ENCODE results near the gene SEMA4G.
"Not testable (repeated sequence)": the region's sequence is repeated elsewhere in the genome, so short reads cannot be mapped to it uniquely, and the experiment has no call there.

The SEMA4G gene

GRCh38 chr10:100972904-100973535, 3.7 kb downstream of the SEMA4G start:
- Histone ChIP-seq H3K27me3 (ENCODE audit: control insufficient read depth, insufficient read depth, low read length) (peaks cover 7% of the 10 kb centered on the region), H3K4me3 (ENCODE audit: low read depth, low read length) (no peak overlapping the region), H3K9me3 (ENCODE audit: control insufficient read depth, insufficient read depth, low read length) (no peaks in the 10 kb centered on the region), H3K9ac (ENCODE audit: low read depth, low read length) (no peak overlapping the region), H3K36me3 (ENCODE audit: control insufficient read depth, insufficient read depth, low read length) (peaks cover 4% of the 10 kb centered on the region), H3K4me1 (ENCODE audit: control insufficient read depth, insufficient read depth, low read length) (peaks cover 9% of the 10 kb centered on the region)

- not testable (repeated sequence) for H3K4me3 ChIP-seq (ENCODE audit: low read depth, low read length); H3K4me1 ChIP-seq (ENCODE audit: control insufficient read depth, insufficient read depth, low read length); H3K9me3 ChIP-seq (ENCODE audit: control insufficient read depth, insufficient read depth, low read length); H3K27me3 ChIP-seq (ENCODE audit: control insufficient read depth, insufficient read depth, low read length); H3K9ac ChIP-seq (ENCODE audit: low read depth, low read length)
- H3K36me3 ChIP-seq (ENCODE audit: control insufficient read depth, insufficient read depth, low read length): peaks cover 11% of the 10 kb centered on the region
These were observed 6.1 kb downstream of the SEMA4G start for GRCh38 chr10:100975397-100975796.

GRCh38 chr10:100976906-100977305, 7.6 kb downstream of the SEMA4G start:
- no peaks in the 10 kb centered on the region for H3K4me1 ChIP-seq (ENCODE audit: control insufficient read depth, insufficient read depth, low read length)
- H3K4me3 ChIP-seq (ENCODE audit: low read depth, low read length): no peak overlapping the region
- peaks cover 16% of the 10 kb centered on the region for H3K36me3 ChIP-seq (ENCODE audit: control insufficient read depth, insufficient read depth, low read length)

GRCh38 chr10:100977436-100977835, 8.1 kb downstream of the SEMA4G start:
- no peak overlapping the region for H3K4me3 ChIP-seq (ENCODE audit: low read depth, low read length)
- H3K27me3 ChIP-seq (ENCODE audit: control insufficient read depth, insufficient read depth, low read length): no peaks in the 10 kb centered on the region
- H3K36me3 ChIP-seq (ENCODE audit: control insufficient read depth, insufficient read depth, low read length): peaks cover 16% of the 10 kb centered on the region
- H3K9ac ChIP-seq (ENCODE audit: low read depth, low read length): no peak overlapping the region
- no peaks in the 10 kb centered on the region for H3K4me1 ChIP-seq (ENCODE audit: control insufficient read depth, insufficient read depth, low read length)
- no peaks in the 10 kb centered on the region for H3K9me3 ChIP-seq (ENCODE audit: control insufficient read depth, insufficient read depth, low read length)

More at GRCh38 chr10:100976906-100977305, 7.6 kb downstream of the SEMA4G start:
- H3K9me3 ChIP-seq (ENCODE audit: control insufficient read depth, insufficient read depth, low read length): no peaks in the 10 kb centered on the region
- no peak overlapping the region for H3K9ac ChIP-seq (ENCODE audit: low read depth, low read length)
- no peaks in the 10 kb centered on the region for H3K27me3 ChIP-seq (ENCODE audit: control insufficient read depth, insufficient read depth, low read length)

- no peaks in the 10 kb centered on the region for H3K4me1 ChIP-seq (ENCODE audit: control insufficient read depth, insufficient read depth, low read length)
- peaks cover 16% of the 10 kb centered on the region for H3K36me3 ChIP-seq (ENCODE audit: control insufficient read depth, insufficient read depth, low read length)
- no peak overlapping the region for H3K4me3 ChIP-seq (ENCODE audit: low read depth, low read length)
- no peak overlapping the region for H3K9ac ChIP-seq (ENCODE audit: low read depth, low read length)
- H3K27me3 ChIP-seq (ENCODE audit: control insufficient read depth, insufficient read depth, low read length): no peaks in the 10 kb centered on the region
- H3K9me3 ChIP-seq (ENCODE audit: control insufficient read depth, insufficient read depth, low read length): no peaks in the 10 kb centered on the region
These were observed 9.0 kb downstream of the SEMA4G start for GRCh38 chr10:100978121-100978900.

GRCh38 chr10:100978901-100979195, 9.5 kb downstream of the SEMA4G start:
- no peak overlapping the region for H3K9ac ChIP-seq (ENCODE audit: low read depth, low read length)
- no peak overlapping the region for H3K4me3 ChIP-seq (ENCODE audit: low read depth, low read length)
- no peaks in the 10 kb centered on the region for H3K9me3 ChIP-seq (ENCODE audit: control insufficient read depth, insufficient read depth, low read length)
- H3K36me3 ChIP-seq (ENCODE audit: control insufficient read depth, insufficient read depth, low read length): peaks cover 16% of the 10 kb centered on the region
- no peaks in the 10 kb centered on the region for H3K4me1 ChIP-seq (ENCODE audit: control insufficient read depth, insufficient read depth, low read length)
- no peaks in the 10 kb centered on the region for H3K27me3 ChIP-seq (ENCODE audit: control insufficient read depth, insufficient read depth, low read length)

GRCh38 chr10:100979791-100980272, 10.5 kb downstream of the SEMA4G start:
- no peak overlapping the region for H3K4me3 ChIP-seq (ENCODE audit: low read depth, low read length)
- H3K4me1 ChIP-seq (ENCODE audit: control insufficient read depth, insufficient read depth, low read length): no peaks in the 10 kb centered on the region
- H3K36me3 ChIP-seq (ENCODE audit: control insufficient read depth, insufficient read depth, low read length): peaks cover 16% of the 10 kb centered on the region
- no peak overlapping the region for H3K9ac ChIP-seq (ENCODE audit: low read depth, low read length)
- H3K9me3 ChIP-seq (ENCODE audit: control insufficient read depth, insufficient read depth, low read length): no peaks in the 10 kb centered on the region
- no peaks in the 10 kb centered on the region for H3K27me3 ChIP-seq (ENCODE audit: control insufficient read depth, insufficient read depth, low read length)

- Histone ChIP-seq H3K9me3 (ENCODE audit: control insufficient read depth, insufficient read depth, low read length) (no peaks in the 10 kb centered on the region), H3K4me3 (ENCODE audit: low read depth, low read length) (no peak overlapping the region), H3K4me1 (ENCODE audit: control insufficient read depth, insufficient read depth, low read length) (no peaks in the 10 kb centered on the region), H3K27me3 (ENCODE audit: control insufficient read depth, insufficient read depth, low read length) (no peaks in the 10 kb centered on the region), H3K9ac (ENCODE audit: low read depth, low read length) (no peak overlapping the region), H3K36me3 (ENCODE audit: control insufficient read depth, insufficient read depth, low read length) (peaks cover 16% of the 10 kb centered on the region)
These were observed 11.0 kb downstream of the SEMA4G start for GRCh38 chr10:100980311-100980710.

GRCh38 chr10:100980711-100981110, 11.4 kb downstream of the SEMA4G start:
- H3K9ac ChIP-seq (ENCODE audit: low read depth, low read length): no peak overlapping the region
- no peak overlapping the region for H3K4me3 ChIP-seq (ENCODE audit: low read depth, low read length)
- no peaks in the 10 kb centered on the region for H3K4me1 ChIP-seq (ENCODE audit: control insufficient read depth, insufficient read depth, low read length)
- peaks cover 16% of the 10 kb centered on the region for H3K36me3 ChIP-seq (ENCODE audit: control insufficient read depth, insufficient read depth, low read length)
- H3K27me3 ChIP-seq (ENCODE audit: control insufficient read depth, insufficient read depth, low read length): no peaks in the 10 kb centered on the region
- no peaks in the 10 kb centered on the region for H3K9me3 ChIP-seq (ENCODE audit: control insufficient read depth, insufficient read depth, low read length)

- H3K4me3 ChIP-seq (ENCODE audit: low read depth, low read length): no peak overlapping the region
- H3K4me1 ChIP-seq (ENCODE audit: control insufficient read depth, insufficient read depth, low read length): no peaks in the 10 kb centered on the region
- H3K9ac ChIP-seq (ENCODE audit: low read depth, low read length): no peak overlapping the region
- no peaks in the 10 kb centered on the region for H3K9me3 ChIP-seq (ENCODE audit: control insufficient read depth, insufficient read depth, low read length)
- no peaks in the 10 kb centered on the region for H3K27me3 ChIP-seq (ENCODE audit: control insufficient read depth, insufficient read depth, low read length)
- H3K36me3 ChIP-seq (ENCODE audit: control insufficient read depth, insufficient read depth, low read length): peaks cover 21% of the 10 kb centered on the region
These were observed 12.0 kb downstream of the SEMA4G start for GRCh38 chr10:100981178-100981772.

GRCh38 chr10:100982916-100983830, 13.9 kb downstream of the SEMA4G start:
- Histone ChIP-seq H3K9ac (ENCODE audit: low read depth, low read length) (no peak overlapping the region), H3K4me1 (ENCODE audit: control insufficient read depth, insufficient read depth, low read length) (no peaks in the 10 kb centered on the region), H3K4me3 (ENCODE audit: low read depth, low read length) (no peak overlapping the region), H3K9me3 (ENCODE audit: control insufficient read depth, insufficient read depth, low read length) (no peaks in the 10 kb centered on the region), H3K27me3 (ENCODE audit: control insufficient read depth, insufficient read depth, low read length) (no peaks in the 10 kb centered on the region), H3K36me3 (ENCODE audit: control insufficient read depth, insufficient read depth, low read length) (peaks cover 21% of the 10 kb centered on the region)
